ENCODE measurements around the gene ZMYM1. TPM values are rescaled to one million over a fixed set of nuclear protein-coding genes. Genes with fewer than 3 reads are reported as not detected.

The ZMYM1 gene
- total RNA-seq, 1 donor from 2014 or later, result 9.0 TPM

Other genes starting within 250 kb of the ZMYM1 start
- 43.5 and 47.2 TPM in 2 replicates for gene SMIM12, start 219.6 kb upstream of the ZMYM1 start, total RNA-seq
- 0.25 and 0.36 TPM in 2 replicates for gene DLGAP3, start 149.7 kb upstream of the ZMYM1 start, total RNA-seq
- 19.6 and 20.7 TPM in 2 replicates for gene TMEM35B, start 94.0 kb upstream of the ZMYM1 start, total RNA-seq
- 26.1 and 26.3 TPM in 2 replicates for gene ZMYM6, start 47.4 kb upstream of the ZMYM1 start, total RNA-seq
- 376 and 388 TPM in 2 replicates for gene SFPQ, start 113.8 kb downstream of the ZMYM1 start, total RNA-seq
- 27.4 and 30.1 TPM in 2 replicates for gene ZMYM4, start 189.3 kb downstream of the ZMYM1 start, total RNA-seq